Caco-2 (cell line): Measurements from ENCODE around the gene ATP8A2. TPM values are rescaled to one million over a fixed set of nuclear protein-coding genes. Genes with fewer than 3 reads are reported as not detected.

Source experiments
- BruUV-seq: library from RNA; stranded (reverse); fragments of 400-500 nt; replicated peaks from 2 replicates; lab custom pipeline; 2021; lab: Mats Ljungman, UMichigan
- CTCF ChIA-PET: fragments of 300-600 bp; sonication (Branson Sonifier 250); formaldehyde crosslinking; loops from one replicate; lab custom pipeline; 2022; ENCODE audit warnings: antibody characterized with exemption; lab: Charles Lee
- POLR2A ChIA-PET: fragments of 300-600 bp; sonication (Branson Sonifier 250); formaldehyde crosslinking; loops from one replicate; lab custom pipeline; 2022; ENCODE audit warnings: antibody characterized with exemption; lab: Charles Lee
- DNase-seq, 2 experiments: peaks; one replicate each; pipeline versions ENCODE4 v3.0.0 to v3.0.0-alpha.2; 2020 to 2022
- H3K27me3 ChIP-seq: replicated peaks from 2 replicates; pipeline ENCODE4 v1.6.0; 2011; ENCODE audit warnings: low read length; ENCODE audit not compliant: control insufficient read depth, insufficient read depth
- H3K36me3 ChIP-seq: 2 replicates; pipeline ENCODE4 v1.5.1; 2011; ENCODE audit warnings: low read length; ENCODE audit not compliant: control insufficient read depth, insufficient read depth
- H3K4me1 ChIP-seq: fragments of 250-450 bp; sonication (Bioruptor Pico); 2 replicates; pipeline ENCODE4 v1.5.1; 2020; ENCODE audit warnings: mild to moderate bottlenecking
- H3K4me3 ChIP-seq: 2 replicates; pipeline ENCODE4 v1.5.1; 2011; ENCODE audit warnings: low read depth, mild to moderate bottlenecking, control low read depth, low read length
- H3K9me3 ChIP-seq: fragments of 250-450 bp; sonication (Bioruptor Pico); 2 replicates; pipeline ENCODE4 v1.5.1; 2020; ENCODE audit warnings: mild to moderate bottlenecking, moderate library complexity
- H3K27ac Mint-ChIP-seq: one replicate; pipeline ENCODE4 v1.8.0; 2022; ENCODE audit warnings: mixed read lengths; ENCODE audit not compliant: unreplicated experiment
- H3K27me3 Mint-ChIP-seq: one replicate; pipeline ENCODE4 v1.8.0; 2022; ENCODE audit warnings: mixed read lengths; ENCODE audit not compliant: insufficient read depth, unreplicated experiment
- H3K36me3 Mint-ChIP-seq: one replicate; pipeline ENCODE4 v1.8.0; 2022; ENCODE audit warnings: mild to moderate bottlenecking, mixed read lengths; ENCODE audit not compliant: insufficient read depth, unreplicated experiment
- H3K4me1 Mint-ChIP-seq: one replicate; pipeline ENCODE4 v1.8.0; 2022; ENCODE audit warnings: low read depth, mixed read lengths; ENCODE audit not compliant: unreplicated experiment
- H3K4me3 Mint-ChIP-seq: one replicate; pipeline ENCODE4 v1.8.0; 2022; ENCODE audit warnings: mild to moderate bottlenecking, moderate library complexity, mixed read lengths; ENCODE audit not compliant: unreplicated experiment
- H3K9me3 Mint-ChIP-seq: one replicate; pipeline ENCODE4 v1.8.0; 2022; ENCODE audit warnings: mixed read lengths; ENCODE audit not compliant: unreplicated experiment
- intact Hi-C: fragments of 100-400 bp; cut with micrococcal nuclease; formaldehyde crosslinking; loops from one replicate; pipeline ENCODE4 v1.10.0; 2022; ENCODE audit not compliant: unreplicated experiment
- total RNA-seq: library from RNA; stranded (reverse); gene quantifications from 2 replicates; pipeline ENCODE4 v1.2.3, GENCODE V29; 2022
- TF ChIP-seq, protein P1 (sequence below), 2 experiments: fragments of 200-600 bp in 1 of 2; IDR thresholded peaks; 1 replicate in 1 of 2; 2 replicates in 1 of 2; pipeline versions ENCODE4 v1.5.1 to v1.8.0; 2011 to 2022; ENCODE audit warnings: antibody characterized with exemption in 1 of 2, control low read depth in 1 of 2, inconsistent platforms in 1 of 2, low read depth in 1 of 2, low read length in 1 of 2, mild to moderate bottlenecking in 1 of 2, moderate library complexity in 1 of 2; ENCODE audit not compliant: insufficient read depth in 1 of 2, severe bottlenecking in 1 of 2, unreplicated experiment in 1 of 2

Gene ATP8A2
- total RNA-seq, 1 experiment from 2014 or later, result 0.05 TPM

DNA sequence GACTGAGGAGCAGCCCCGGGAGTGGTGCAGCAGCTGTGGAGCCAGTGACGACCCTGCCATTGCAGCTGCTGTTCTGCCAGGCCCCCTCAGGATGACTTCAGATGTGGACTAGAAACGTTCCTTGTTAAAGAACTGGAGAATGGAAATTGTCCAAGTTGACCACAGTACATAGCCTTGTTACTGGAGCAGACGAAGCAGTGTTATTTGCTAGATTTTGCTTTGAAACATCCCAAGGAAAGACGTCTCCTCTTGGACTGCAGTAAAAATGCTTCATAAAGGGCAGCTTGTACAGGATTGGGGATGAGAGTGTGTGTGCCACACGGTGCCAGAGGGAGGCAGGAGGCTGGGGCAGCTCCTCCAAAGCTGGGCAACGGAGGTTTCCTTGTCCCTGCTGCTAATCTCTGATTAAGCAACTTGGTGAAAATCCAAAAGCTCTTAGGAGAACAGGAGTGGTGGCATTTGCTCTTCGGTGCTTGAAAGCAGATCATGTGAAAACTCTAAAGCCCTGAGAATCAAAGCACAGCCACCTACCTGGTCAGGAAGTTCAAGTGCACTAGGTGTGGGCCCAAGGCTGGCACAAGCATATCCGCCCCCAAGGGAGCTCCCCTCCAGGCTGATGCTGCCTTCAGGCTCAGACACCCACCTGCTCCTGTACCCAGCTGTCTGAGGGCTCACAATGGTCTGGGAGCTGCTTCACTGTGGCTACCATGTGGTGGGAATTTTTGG is 645.6 kb downstream of the ATP8A2 start:
- peak overlapping the region; percentile 46 for H3K27ac Mint-ChIP-seq

DNA sequence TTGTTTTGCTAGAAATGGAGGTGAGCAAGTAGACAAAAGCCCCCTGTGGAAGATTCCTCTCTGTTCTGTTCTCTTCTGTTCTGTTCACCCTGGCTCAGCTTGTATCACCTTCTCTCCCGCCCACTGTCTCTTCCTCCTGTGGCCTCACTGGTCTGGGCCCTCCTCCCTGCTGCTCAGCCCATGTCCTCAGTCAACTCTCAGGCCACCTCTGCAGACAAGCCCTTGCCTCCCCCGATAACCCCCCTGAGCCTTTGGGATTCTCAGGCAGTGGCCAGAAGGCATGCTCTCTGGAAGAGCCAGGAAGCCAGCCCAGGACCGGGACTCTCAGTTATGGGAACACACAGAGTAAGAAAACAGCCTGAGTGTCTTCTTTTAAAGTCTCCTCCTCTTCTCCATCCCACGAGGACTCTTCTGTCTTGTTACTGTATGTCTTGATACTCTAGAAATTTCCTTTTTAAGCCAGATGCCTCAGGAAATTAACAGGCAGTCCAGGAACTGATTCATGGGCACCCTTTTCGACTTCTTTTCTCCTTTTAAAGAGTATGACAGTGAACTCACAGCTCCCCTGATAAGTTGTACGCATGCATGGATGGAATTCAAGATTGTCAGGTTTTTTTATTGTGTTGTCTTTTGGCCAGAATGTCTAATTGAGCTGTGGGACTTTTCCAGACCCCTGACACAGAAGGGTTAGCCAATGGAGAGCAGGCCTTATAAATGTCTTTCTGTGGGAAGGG is 646.3 kb downstream of the ATP8A2 start:
- DNase-seq, result no peak
- CTCF ChIA-PET, result no interaction called here
- POLR2A ChIA-PET, result no interaction called here
- Histone ChIP-seq H3K9me3 (no peaks in the 10 kb centered on the region), H3K36me3 (no peaks in the 10 kb centered on the region), H3K4me3 (no peak overlapping the region), H3K27me3 (no peaks in the 10 kb centered on the region), H3K4me1 (peaks cover 17% of the 10 kb centered on the region)
- Mint-ChIP-seq H3K4me1 (peaks cover 25% of the 10 kb centered on the region), H3K36me3 (peaks cover 4% of the 10 kb centered on the region), H3K27me3 (peaks cover 3% of the 10 kb centered on the region), H3K9me3 (peaks cover 15% of the 10 kb centered on the region), H3K27ac (peak overlapping the region; percentile 46), H3K4me3 (no peak overlapping the region)
- intact Hi-C loops, result no loop called here
- no TSS peak for BruUV-seq
- TF ChIP-seq, protein P1, sequence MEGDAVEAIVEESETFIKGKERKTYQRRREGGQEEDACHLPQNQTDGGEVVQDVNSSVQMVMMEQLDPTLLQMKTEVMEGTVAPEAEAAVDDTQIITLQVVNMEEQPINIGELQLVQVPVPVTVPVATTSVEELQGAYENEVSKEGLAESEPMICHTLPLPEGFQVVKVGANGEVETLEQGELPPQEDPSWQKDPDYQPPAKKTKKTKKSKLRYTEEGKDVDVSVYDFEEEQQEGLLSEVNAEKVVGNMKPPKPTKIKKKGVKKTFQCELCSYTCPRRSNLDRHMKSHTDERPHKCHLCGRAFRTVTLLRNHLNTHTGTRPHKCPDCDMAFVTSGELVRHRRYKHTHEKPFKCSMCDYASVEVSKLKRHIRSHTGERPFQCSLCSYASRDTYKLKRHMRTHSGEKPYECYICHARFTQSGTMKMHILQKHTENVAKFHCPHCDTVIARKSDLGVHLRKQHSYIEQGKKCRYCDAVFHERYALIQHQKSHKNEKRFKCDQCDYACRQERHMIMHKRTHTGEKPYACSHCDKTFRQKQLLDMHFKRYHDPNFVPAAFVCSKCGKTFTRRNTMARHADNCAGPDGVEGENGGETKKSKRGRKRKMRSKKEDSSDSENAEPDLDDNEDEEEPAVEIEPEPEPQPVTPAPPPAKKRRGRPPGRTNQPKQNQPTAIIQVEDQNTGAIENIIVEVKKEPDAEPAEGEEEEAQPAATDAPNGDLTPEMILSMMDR (IDR thresholded peaks at IDR 0.05; ENCODE audit: insufficient read depth in 1 of 2, low read depth in 1 of 2, low read length in 1 of 2, severe bottlenecking in 1 of 2, unreplicated experiment in 1 of 2), result no peak

More for the DNA sequence above, 645.6 kb downstream of the ATP8A2 start:
- H3K4me1 Mint-ChIP-seq, result peaks cover 18% of the 10 kb centered on the region
- peaks cover 15% of the 10 kb centered on the region for H3K9me3 Mint-ChIP-seq
- ChIA-PET POLR2A (no interaction called here), CTCF (no interaction called here)
- Histone ChIP-seq H3K36me3 (no peaks in the 10 kb centered on the region), H3K4me1 (peaks cover 9% of the 10 kb centered on the region), H3K27me3 (no peaks in the 10 kb centered on the region), H3K9me3 (no peaks in the 10 kb centered on the region), H3K4me3 (no peak overlapping the region)
- H3K4me3 Mint-ChIP-seq, result no peak overlapping the region
- TF ChIP-seq, protein P1 (IDR thresholded peaks at IDR 0.05; ENCODE audit: insufficient read depth in 1 of 2, low read depth in 1 of 2, low read length in 1 of 2, severe bottlenecking in 1 of 2, unreplicated experiment in 1 of 2), result no peak
- intact Hi-C loops, result no loop called here
- no TSS peak for BruUV-seq
- peaks cover 4% of the 10 kb centered on the region for H3K36me3 Mint-ChIP-seq
- H3K27me3 Mint-ChIP-seq, result peaks cover 3% of the 10 kb centered on the region
- no peak for DNase-seq

DNA sequence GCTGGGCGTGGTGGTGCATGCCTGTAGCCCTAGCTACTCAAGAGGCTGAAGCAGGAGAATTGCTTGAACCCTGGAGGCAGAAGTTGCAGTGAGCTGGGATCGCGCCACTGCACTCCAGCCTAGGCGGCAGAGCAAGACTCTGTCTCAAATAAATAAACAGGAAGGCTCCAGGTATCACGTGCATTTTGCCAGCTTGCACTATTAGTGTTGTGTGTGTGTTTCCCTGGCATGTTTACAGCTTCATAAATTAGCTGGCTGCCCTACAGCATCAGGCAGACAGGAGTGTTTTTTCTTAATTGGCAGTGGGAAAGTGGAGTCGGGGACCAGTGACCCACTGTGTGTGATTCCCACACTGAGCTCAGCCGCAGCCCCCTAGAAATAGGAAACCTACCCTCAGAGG is 647.5 kb downstream of the ATP8A2 start:
- no peak overlapping the region for H3K4me3 Mint-ChIP-seq
- intact Hi-C loops, result no loop called here
- H3K27me3 Mint-ChIP-seq, result peaks cover 3% of the 10 kb centered on the region
- TF ChIP-seq, protein P1 (IDR thresholded peaks at IDR 0.05; ENCODE audit: insufficient read depth in 1 of 2, low read depth in 1 of 2, low read length in 1 of 2, severe bottlenecking in 1 of 2, unreplicated experiment in 1 of 2), result no peak
- H3K9me3 Mint-ChIP-seq, result peaks cover 4% of the 10 kb centered on the region
- H3K4me1 Mint-ChIP-seq, result peaks cover 27% of the 10 kb centered on the region
- no peak for DNase-seq
- POLR2A ChIA-PET, result no interaction called here
- H3K36me3 ChIP-seq, result no peaks in the 10 kb centered on the region
- peaks cover 17% of the 10 kb centered on the region for H3K4me1 ChIP-seq
- no peak overlapping the region for H3K27ac Mint-ChIP-seq
- no TSS peak for BruUV-seq
- H3K27me3 ChIP-seq, result no peaks in the 10 kb centered on the region
- CTCF ChIA-PET, result no interaction called here
- H3K36me3 Mint-ChIP-seq, result peaks cover 4% of the 10 kb centered on the region
- H3K4me3 ChIP-seq, result no peak overlapping the region
- no peaks in the 10 kb centered on the region for H3K9me3 ChIP-seq
